ENCODE data around the gene SYNPO2.

The SYNPO2 gene

DNA sequence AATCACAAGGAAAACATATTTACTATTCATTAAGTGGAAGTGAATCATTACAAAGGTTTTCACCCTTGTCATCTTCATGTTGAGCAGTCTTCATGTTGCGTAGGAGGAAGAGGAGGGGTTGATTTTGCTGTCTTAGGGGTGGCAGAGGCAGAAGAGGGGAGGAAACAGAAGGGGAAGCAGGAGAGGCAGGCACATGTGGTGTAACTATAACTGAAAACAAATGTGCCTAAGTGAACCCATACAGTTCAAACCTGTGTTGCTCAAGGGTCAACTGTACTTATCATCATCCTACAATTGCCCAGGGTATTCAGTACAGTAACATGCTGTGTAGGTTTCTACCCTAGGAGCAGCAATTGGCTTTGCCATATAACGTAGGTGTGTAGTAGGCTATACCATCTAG, 47.2 kb downstream of the SYNPO2 start:
- no peak for DNase-seq

DNA sequence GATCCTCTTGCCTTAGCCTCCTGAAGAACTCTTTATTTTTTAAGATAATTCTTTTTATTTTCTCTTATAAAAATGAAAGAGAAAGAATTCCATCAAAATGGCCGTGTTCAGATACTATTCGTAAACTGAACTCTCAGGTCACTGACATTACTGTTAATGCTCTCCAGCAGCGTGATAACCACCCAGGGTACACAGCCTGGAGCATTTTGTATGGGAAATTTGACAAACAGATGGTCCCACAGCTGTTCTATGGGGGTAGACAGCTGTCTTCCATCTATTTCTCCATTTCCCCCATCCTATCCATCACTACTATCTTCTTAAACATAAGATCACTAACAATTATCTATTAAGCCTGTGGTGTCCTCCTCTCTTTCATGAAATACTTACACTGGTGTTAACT, 47.8 kb downstream of the SYNPO2 start:
- DNase-seq = no peak

GRCh38 chr4:118939169-118939783, 50.6 kb downstream of the SYNPO2 start:
- DNase-seq = no peak

DNA sequence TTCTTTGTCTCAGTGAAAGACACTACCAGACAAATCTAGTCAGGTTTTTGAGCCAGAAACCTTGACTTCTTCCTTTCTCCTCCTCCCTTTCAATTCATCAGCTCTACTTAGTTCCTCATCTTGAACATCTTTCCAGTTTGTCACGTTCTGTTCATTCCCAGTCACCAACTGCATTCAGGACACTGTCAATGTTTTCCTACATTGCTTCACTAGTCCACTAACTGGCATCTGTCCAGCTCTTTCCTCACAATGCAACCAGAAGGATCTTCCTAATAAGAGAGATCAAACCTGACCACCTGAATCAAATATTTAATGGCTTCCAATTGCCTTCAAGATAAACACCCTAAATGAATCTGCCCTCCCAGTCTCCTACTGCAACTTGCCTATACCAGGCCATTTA, 52.5 kb downstream of the SYNPO2 start:
- DNase-seq = no peak

DNA sequence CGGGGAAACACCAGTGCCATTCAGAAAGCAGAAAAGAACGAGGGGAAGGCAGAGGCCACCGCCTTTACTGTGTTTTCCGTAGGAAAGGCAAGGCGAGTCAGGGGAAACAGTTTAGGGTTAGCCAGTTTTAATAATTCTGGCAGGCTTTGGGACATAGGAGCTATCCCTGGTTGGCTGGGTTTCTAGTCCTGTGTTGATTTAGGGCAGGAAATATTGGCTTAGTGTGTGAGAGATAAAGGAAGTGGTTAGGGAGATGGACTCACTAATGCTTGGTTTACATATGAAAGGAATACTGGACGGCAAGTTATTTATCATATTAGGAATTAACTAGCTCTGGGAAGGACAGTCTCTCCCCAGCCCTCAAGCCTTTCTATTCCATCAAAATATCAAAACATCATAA, 53.1 kb downstream of the SYNPO2 start:
- no peak for DNase-seq

- DNase-seq = no peak
Observed at GRCh38 chr4:118942465-118942864, 53.8 kb downstream of the SYNPO2 start.

DNA sequence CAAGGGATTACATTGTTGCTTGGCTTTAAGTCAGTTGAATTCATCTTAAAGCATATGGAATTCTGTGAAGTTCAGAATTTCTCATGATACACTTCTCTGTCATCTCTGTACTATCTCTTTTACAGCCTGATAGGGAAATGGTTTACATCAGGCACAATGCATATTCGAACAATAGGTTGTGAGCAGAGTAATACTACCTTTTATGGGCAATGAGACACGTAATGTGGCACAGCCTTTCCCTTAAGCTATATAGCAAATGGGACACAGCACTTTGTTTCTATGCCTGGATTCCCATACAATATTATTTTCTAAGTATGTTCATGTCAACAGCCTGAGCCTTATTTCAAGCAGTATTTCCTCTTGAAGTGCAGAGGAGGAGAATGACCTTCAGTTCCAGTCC, 58.4 kb downstream of the SYNPO2 start:
- DNase-seq = no peak

- no peak for DNase-seq
Observed at GRCh38 chr4:118948545-118949144, 60.0 kb downstream of the SYNPO2 start.

GRCh38 chr4:118950224-118950623, 61.6 kb downstream of the SYNPO2 start:
- no peak for DNase-seq

DNA sequence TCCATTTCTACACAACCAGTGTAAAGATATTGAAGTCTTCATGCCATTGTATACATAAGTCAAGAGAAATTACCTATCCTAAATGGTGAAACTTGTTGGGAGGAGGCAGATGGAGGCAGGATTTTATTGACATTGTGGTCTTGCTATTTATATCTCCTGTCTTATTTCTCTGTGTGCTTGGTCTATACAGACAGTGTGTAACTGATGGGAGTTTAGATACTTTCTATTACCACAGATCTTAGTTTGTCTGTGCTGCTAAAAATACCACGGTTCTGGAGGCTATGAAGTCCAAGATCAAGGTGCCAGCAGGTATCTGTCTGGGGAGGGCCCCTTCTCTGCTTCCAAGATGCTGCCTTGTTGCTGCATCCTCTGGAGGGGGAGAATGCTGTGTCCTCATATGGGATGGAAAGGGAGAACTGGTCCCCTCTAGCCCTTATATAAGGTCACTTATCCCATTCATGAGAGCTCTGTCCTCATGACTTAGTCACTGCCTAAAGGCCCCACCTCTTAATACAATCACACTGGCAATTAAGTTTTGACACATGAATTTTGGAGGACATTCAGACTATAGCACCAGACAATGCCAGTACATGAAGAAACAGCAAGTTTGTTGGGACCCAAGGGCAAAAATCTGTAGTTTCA, 62.4 kb downstream of the SYNPO2 start:
- DNase-seq = no peak

DNA sequence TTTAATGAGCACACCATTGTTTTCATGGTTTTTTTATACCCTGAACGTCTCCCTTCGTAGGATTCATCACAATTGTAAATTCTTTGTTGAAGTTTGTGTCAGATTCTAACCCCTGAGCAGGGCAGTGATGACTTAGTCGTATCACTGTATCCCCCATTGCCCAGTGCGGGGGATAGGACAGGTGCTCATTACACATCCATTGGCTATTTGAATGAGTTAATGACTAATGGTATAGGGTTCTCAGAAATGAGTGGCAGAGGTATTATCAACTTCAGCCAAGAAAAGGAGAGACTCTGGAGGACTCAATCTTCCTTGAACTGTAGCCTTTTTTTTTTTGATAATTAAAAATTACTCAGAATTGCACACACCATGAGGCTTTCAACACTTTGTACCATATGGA, 64.6 kb downstream of the SYNPO2 start:
- DNase-seq = no peak

DNA sequence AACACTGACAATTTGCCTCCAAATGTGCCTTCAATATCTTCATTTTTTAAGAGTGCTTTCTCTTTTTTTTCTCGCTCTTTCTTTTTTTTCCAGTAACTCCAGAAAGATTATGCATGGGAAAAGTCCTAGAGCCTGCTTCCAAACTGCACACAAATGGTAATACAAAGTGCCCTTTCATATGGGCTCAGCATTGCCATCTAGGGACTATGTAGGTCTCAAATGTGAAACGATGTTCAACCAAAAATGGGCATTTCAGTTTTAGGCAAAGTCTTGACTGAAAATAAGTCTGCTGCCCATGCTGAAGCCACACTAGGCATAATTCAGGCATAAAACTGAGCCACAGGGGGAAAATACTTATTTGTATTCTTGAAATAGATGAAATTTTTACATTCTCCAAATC, 65.6 kb downstream of the SYNPO2 start:
- DNase-seq = no peak

DNA sequence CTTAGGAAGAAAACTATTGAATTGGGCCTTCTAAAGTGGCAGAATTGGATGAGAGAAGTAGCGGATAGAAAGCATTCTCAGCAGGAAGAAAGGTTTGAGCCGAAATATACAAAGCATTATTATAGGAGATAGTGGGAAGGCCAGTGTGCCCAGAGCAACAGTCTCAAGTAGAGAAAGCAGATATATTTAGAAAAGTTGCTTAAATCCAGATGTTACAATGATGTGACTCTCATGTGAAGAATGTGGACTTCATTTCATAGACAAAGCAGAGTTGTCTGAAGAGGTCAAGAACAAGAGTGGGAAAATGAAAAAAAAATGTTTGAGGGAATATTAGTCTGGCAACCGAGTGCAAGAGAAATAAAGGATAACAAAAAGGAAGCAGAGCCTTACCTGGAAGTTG, 66.9 kb downstream of the SYNPO2 start:
- no peak for DNase-seq

DNA sequence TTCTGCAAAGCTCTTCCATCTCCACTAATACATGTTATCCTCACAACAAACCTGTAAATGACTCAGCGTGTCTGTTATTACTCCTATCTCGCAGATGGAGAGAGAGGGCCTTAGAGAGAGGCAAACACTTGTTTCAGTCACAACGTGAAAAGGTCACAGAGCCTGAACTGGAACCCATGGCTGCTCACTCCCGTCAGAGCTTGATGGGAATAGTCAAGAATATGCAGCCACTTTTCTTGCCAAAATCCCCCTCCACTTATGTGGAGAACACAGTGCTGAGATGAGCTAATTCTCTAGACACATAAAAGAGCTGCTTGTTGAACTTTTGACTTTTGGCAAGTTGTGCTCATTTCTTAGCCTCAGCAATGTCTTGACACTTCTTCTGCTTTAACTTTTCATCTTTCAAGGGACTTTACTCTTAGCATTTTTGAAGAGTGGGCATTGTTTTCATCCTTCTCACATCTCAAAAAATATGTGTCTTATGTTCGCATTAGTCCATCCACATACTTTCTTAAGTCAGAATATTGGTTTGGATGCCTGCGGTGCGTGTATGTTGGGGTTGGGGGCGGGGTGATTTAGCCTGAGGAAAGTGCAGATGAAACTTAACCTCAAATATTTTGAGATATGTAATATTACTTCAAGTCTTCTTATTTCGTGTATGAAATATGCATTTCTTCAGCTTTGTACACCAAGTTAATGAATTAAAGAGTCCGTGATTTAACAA, 69.2 kb downstream of the SYNPO2 start:
- no peak for DNase-seq

- no peak for DNase-seq
Observed at GRCh38 chr4:118962540-118962939, 73.9 kb downstream of the SYNPO2 start.

GRCh38 chr4:118964891-118965411, 76.3 kb downstream of the SYNPO2 start:
- DNase-seq = no peak

DNA sequence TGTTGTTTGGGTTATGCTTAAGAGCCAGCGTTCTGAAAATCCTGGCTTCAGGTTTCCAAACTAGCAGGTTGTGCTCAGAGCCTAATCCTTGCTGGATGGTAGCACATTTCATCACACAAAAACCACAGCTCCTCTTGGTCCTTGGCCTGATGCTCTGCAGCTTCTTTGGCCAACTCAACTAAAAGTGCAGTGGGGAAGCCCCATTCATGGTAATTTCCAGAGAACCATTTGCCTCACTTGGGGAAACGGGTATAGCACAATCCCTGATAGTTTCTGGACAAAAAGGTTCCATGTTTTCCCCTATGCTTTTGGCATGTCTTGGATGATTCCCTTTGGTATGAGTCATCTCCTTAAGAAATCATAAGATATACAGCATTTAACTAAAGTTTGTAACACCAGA, 78.7 kb downstream of the SYNPO2 start:
- DNase-seq = no peak

DNA sequence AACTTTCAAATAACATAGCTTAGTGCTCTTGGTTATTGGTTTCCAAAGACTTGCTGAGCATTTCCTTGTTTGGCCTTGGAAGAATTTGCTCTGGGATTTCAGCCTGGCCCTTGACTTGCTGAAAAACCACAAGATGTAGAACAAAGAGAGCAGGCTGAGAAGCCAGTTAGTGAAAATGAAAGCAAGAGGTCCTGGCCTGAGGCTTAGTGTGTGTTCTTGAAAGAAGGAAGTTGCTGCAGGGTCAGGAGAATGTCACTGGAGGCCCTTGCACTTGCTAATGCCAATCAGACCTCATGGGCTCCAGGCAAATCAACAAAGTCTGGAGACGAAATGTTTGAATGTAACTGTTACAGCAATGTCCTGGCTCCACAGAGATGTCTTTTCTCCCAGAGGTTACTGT, 79.4 kb downstream of the SYNPO2 start:
- DNase-seq = no peak

GRCh38 chr4:118968813-118969212, 80.2 kb downstream of the SYNPO2 start:
- no peak for DNase-seq

- DNase-seq = no peak
Observed at GRCh38 chr4:118969359-118969758, 80.7 kb downstream of the SYNPO2 start.

DNA sequence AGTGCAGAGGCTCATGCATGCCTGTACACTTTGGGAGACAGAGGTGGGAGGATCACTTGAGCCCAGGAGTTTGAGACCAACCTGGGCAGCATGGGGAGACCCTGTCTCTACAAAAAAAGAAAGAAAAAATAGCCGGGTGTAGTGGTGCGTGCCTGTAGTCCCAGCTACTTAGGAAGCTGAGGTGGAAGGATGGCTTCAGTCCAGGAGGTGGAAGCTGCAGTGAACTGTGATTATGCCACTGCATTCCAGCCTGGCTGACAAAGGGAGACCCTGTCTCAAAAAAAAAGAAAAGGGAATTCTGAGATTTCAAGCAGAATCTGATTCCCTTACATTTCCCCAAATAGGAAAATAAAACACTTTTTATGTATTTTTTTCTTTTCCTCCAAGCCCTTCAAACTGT, 83.5 kb downstream of the SYNPO2 start:
- DNase-seq = no peak

DNA sequence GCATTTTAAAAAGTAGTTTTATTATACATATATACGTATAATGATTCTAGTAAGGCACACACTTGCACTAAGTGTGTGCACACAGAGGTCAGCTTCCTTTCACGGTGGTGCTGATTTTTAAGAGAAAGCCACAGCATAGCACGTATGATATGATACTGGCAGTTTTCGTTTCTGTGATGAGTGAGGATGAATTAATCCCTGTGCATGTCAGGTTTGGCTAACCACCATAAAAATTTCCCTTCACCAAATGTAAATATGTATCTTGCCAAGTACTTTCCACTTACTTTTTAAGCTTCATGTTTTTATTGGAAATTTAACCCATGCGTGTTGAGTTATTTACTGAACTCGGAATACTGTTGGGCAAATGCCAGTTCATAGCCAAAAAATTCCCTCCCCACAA, 84.6 kb downstream of the SYNPO2 start:
- no peak for DNase-seq

DNA sequence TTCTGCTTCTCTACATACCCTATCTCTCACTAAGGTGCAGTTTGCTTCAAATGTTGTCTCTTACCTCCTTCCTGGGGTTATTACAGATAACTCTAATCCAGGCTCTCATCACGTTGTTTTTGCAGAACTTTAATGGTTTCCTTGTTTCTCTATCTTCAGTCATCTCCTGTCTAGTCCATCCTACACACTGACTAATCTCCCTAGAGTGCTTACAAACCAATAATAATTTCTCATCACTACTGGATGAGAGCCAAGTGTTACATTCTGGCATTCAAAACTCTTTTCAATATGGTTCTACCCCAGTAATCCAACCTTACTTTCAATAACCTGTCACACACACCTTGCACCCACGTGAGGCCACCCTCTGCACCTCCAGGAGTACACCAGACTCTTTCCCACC, 86.1 kb downstream of the SYNPO2 start:
- no peak for DNase-seq

Data from stimulated activated CD4-positive, alpha-beta T cell treated with anti-CD3 and anti-CD28 coated beads, Interleukin-2, amount 100 ng/mL, for 48 hours (primary cell).